NOMO-1 (cell line): ENCODE measurements around the gene OTULIN.

Experiments used
- DNase-seq, 2 experiments: peaks; one replicate each; lab custom pipeline; 2025; ENCODE audit not compliant: unreplicated experiment in 2 of 2; lab: John Stamatoyannopoulos, UW

The OTULIN gene

GRCh38 chr5:14667770-14668169, 3.3 kb downstream of the OTULIN start:
- no peak for DNase-seq

GRCh38 chr5:14668181-14668591, 3.7 kb downstream of the OTULIN start:
- no peak for DNase-seq

GRCh38 chr5:14669415-14669814, 4.9 kb downstream of the OTULIN start:
- DNase-seq, result no peak

- DNase-seq, result no peak
Measured at GRCh38 chr5:14669975-14670374, 5.5 kb downstream of the OTULIN start.

- DNase-seq, result no peak
Measured at GRCh38 chr5:14671414-14671813, 6.9 kb downstream of the OTULIN start.

- peak; percentile 26 to 60 for DNase-seq
Measured at GRCh38 chr5:14672082-14672481, 7.6 kb downstream of the OTULIN start.

GRCh38 chr5:14672484-14673394, 8.2 kb downstream of the OTULIN start:
- no peak for DNase-seq

- DNase-seq, result no peak
Measured at GRCh38 chr5:14673443-14673842, 8.9 kb downstream of the OTULIN start.

- DNase-seq, result no peak
Measured at GRCh38 chr5:14674983-14675854, 10.7 kb downstream of the OTULIN start.

- DNase-seq, result peak; percentile 87 to 95
Measured at GRCh38 chr5:14675865-14676300, 11.4 kb downstream of the OTULIN start.

GRCh38 chr5:14676320-14676719, 11.8 kb downstream of the OTULIN start:
- peak; percentile 78 to 89 for DNase-seq

GRCh38 chr5:14678773-14679334, 14.3 kb downstream of the OTULIN start:
- peak in 1 of 2 experiments; percentile 12 for DNase-seq

- DNase-seq, result no peak
Measured at GRCh38 chr5:14679595-14679994, 15.1 kb downstream of the OTULIN start.

GRCh38 chr5:14681236-14681752, 16.8 kb downstream of the OTULIN start:
- DNase-seq, result no peak

GRCh38 chr5:14683906-14684455, 19.5 kb downstream of the OTULIN start:
- DNase-seq, result no peak

GRCh38 chr5:14684757-14685156, 20.2 kb downstream of the OTULIN start:
- DNase-seq, result no peak

GRCh38 chr5:14685757-14686156, 21.2 kb downstream of the OTULIN start:
- DNase-seq, result peak; percentile 24 to 55

GRCh38 chr5:14686517-14686916, 22.0 kb downstream of the OTULIN start:
- DNase-seq, result no peak

GRCh38 chr5:14687023-14687665, 22.6 kb downstream of the OTULIN start:
- no peak for DNase-seq

- no peak for DNase-seq
Measured at GRCh38 chr5:14693070-14693469, 28.6 kb downstream of the OTULIN start.
